ENCODE data around the gene ZNF737.
"Not testable (repeated sequence)": the region's sequence is repeated elsewhere in the genome, so short reads cannot be mapped to it uniquely, and the experiment has no call there.

Gene ZNF737
- total RNA-seq: 10.6 to 33.7 reads per million in 2 donors

DNA sequence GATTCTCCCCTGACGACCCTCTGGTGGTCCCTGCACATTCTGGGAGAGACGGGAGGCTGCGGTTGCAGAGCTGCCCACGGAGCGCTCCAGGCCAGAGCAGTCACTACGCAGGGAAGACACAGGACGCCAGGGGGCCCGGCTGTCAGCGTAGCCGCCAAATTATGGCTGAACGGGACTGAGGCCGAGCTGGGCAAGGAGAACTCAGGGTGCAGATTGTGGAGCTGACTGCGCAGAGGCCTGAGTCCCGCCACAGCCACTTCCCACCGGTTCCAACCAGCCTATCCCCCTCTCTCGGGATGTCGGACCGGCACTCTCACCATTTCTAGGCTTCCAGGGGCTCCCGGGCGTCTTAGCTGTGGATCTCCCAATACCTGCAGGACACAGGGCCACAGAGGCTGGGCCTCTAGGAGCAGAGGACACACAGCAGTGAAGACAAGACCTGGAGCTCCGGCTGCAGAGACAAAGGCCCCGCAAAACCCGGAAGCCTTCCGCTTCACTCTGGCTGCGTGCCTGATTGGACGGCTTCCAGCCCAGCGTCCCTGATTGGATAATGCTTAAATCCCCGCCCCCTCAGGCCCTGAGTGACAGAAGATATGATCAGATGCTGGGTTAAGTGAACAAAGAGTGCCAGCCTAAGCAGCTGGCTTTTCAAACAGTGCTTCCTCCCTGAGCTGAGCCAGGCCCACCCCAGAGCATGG is at the start of gene ZNF737:
Gene ZNF737 (minus strand): TSS at position 461 of the 698 bp plus-strand sequence. CDS start 141 bp downstream, at position 320.
- DNase-seq: peak; percentile 69 to 97 (median 84)

DNA sequence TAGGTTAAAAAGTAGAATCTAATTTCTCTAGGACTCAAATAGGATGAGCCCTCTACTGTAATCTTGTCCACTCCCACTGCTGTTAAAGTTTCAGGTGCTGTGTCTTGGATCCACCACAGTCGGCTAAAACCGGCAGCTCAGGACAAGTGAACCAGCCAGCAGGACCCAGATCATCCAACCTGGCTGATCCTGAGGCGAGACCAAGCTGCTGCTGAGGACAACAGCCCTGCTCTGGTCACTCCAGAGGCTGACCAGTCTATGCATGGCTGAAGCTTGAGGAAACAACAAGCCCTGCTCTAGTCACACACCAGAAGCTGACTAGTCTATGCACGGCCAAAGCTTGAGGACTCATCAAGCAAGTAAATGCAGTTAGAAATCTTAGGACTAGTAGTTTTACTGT is 49.4 kb upstream of the ZNF737 start:
- DNase-seq: not testable (repeated sequence)

DNA sequence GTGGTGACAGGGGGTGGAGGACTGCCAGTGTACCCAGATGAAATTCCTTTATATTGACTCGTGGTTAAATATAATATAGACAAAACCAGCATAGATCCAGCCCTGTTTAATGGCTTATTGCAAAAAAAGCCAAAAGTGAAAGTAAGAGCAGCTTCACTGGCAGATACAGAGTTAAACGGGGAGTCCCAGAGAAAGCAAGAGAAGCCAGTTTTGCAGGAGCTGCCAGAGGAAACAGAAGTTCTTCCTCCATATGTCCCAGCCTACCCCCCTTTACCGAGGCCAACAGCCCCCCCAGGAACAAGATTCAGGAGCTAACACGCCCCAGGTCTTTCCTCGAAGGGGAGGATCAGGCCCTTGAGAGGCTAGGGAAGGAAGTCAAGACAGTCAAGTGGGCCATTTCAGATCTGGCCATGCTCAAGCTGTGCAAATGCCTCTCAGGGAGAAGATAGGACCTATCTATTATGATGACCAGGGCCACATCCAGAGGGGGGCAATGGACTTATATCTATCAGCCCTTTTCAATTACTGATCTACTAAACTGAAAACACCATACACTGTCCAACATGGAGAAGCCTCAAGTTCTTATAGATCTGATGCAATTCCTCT is 47.2 kb upstream of the ZNF737 start:
- DNase-seq: no peak

DNA sequence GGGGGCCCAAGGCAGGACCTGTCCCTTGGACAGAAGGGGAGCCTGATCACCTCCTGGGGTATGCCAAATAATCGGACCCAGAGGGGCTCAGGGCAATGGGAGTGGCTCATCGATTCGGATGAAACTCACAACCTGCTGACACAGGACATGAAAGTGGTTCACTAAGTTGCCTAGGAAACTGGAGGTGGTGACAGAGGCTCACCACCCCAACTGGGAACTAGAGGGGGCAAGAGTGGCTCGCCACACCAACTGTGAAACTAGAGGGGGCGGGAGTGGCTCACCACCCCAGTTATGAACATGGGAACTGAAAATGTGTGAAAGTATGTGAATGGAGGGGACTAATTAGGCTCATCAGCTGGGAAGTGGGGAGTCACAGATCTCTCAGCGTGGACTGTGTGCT is 46.3 kb upstream of the ZNF737 start:
- DNase-seq: no peak

DNA sequence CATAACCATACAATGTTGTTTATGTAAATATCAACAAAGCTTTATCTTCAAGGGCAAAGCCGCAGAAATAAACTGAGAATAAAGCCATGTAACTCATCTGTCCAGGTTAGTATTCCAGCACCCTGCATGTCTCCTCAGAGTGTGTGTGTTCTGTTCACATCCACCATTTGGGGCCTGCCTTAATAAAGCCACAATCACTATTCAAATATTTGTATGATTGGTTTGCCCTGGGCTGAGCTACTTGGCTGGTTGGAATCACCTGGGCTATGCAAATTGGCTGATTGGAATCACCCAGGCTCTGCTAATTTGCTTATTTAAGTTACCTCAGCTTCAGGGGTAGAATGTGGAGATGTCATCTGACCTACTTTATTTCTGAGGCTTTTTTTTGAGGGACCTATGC is 42.4 kb upstream of the ZNF737 start:
- no peak for DNase-seq

DNA sequence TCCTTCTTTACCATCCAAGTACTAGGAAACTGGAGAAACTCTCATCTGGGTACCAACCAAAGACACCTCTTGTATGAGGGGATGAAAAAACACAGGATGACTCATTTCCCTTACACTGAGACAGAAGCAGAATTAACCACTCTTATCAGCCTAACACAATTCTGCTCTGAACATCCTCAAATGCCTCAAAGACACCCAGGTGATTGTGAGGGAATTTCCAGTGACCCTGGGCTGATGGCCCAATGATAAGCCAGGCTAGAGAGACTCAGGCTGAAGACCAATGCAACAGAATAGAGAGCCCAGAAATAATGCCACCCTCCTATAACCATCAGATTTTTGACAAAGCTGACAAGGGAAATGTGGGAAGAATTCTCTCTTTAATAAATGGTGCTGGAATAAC is 7.0 kb downstream of the ZNF737 start:
- peak in 1 of 5 experiments; percentile 5 for DNase-seq

DNA sequence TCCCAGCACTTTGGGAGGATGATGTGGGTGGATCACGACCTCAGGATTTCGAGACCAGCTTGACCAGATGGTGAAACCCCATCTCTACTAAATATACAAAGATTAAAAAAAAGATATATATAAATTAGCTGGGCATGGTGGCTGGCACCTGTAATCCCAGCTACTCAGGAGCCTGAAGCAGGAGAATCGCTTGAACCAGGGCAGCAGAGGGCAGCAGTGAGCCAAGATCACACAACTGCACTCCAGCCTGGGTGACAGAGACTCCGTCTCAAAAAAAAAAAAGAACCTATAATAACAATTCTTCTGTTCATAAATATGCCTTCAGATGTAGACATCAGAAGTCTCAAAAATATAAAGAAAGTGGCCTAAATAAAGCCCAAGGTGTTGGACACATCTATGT is 7.6 kb downstream of the ZNF737 start:
- DNase-seq: peak in 1 of 5 experiments; percentile 7

DNA sequence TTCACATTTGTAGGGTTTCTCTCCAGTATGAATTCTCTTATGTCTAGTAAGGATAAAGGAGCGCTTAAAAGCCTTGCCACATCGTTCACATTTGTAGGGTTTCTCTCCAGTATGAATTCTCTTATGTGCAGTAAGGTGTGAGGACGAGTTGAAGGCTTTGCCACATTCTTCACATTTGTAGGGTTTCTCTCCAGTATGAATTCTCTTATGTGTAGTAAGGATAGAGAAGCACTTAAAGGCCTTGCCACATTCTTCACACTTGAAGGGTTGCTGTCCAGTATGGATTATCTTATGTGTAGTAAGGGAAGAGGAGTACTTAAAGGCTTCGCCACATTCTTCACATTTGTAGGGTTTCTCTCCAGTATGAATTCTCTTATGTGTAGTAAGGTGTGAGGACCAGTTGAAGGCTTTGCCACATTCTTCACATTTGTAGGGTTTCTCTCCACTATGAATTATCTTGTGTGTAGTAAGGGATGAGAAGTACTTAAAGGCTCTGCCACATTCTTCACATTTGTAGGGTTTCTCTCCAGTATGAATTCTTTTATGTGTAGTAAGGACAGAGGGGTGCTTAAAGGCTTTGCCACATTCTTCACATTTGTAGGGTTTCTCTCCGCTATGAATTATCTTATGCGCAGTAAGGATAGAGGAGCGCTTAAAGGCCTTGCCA is 20.8 kb downstream of the ZNF737 start:
- peak in 1 of 5 experiments; percentile 6 for DNase-seq

DNA sequence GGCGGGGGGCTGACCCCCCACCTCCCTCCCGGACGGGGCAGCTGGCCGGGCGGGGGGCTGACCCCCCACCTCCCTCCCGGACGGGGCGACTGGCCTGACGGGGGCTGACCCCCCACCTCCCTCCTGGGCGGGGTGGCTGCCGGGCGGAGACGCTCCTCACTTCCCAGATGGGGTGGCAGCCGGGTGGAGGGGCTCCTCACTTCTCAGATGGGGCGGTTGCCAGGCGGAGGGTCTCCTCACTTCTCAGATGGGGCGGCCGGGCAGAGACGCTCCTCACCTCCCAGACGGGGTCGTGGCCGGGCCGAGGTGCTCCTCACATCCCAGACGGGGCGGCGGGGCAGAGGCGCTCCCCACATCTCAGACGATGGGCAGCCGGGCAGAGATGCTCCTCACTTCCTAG is 35.3 kb downstream of the ZNF737 start:
- not testable (repeated sequence) for DNase-seq

DNA sequence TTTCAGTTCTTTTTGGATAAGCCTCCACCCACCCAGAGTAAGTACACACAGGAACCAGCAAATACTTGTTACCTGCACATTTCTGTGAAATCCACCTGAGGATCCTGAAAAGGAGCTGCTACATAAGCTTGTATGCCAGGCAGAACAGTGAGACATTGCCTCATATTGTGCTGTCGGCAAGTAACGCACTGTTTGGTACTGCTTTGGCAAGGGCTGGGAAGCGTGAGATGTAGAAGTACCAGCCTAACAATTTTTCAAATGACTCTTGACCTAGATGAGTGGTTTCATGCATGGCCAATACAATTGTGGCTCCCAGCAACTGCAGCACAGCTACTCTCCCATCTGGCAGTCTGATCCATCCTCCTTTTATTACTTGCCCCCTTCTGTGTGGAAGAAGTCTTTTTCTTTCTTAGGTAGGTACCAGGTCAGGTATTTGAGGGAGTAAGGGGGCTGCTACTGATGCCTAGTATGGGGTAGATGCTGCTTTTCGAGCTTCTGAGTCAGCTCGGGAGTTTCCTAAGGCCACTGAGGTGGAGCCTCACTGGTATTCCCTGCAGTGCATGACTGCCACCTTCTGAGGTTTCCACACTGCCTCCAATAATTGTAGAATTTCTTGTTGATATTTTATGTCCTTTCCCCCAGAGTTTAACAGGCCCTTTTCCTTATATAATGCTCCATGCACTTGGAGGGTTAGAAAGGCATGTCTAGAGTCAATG is 52.2 kb downstream of the ZNF737 start:
- DNase-seq: no peak

DNA sequence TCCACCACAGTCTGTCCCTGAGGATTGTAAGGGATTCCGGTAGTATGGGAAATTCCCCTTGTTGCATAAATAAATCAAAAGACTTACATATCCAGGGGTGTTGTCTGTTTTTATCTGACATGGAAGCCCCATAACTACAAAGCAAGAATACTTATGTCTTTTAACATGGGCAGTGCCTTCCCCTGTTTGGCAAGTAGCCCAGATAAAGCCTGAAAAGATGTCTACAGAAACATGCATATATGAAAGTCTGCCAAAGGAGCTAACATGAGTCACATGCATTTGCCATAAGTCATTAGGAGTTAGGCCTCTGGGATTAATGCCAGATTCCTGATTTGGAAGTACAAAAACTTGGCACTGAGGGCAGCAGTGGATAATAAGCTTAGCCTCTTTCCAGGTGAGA is 62.1 kb downstream of the ZNF737 start:
- DNase-seq: no peak
